ENCODE results near the gene DNER.

DNER gene

DNA sequence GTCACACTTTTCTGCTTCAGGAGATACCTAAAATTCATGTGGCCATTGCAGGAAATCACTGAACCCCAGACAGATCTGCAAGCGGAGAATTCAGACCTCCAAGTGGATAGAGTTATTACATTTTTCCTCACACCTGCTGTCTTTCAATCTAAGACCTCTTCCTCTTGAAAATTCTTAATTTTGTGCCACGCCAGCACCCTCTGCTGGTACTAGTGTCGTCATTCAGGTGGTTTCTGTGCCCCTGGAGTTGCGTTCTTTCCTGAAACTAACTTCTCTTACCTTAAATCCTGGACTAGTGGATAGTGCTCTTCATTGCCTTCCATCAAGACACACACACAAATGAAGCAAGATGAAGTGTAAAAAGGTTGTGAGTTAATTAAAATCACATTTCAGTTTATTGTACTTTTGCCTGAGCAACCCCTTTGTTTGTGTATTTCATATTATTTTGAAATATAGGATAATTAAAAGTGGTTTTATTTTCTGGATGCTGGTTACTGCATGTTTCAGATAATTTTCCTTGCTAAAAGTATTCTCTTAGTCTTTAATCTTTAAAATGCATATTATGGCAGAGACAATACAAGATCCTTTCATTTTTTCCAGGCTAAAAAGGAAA, 1.6 kb upstream of the DNER start:
- ChIA-PET CTCF (interaction anchor here (0.7 kb wide), 1 partner anchor 1732 kb away, joined by 3 read pairs; no protein-coding TSS in a partner anchor), POLR2A (ENCODE audit: low non-redundant PET) (no interaction called here)
- peak; percentile 43; the same call in 1 of the 2 replicates for TF ChIP-seq CTCF (conservative IDR thresholded peaks at IDR 0.05; ENCODE audit: low read depth)
- peak; percentile 47 for DNase-seq (ENCODE audit: low spot score)
- H3K27ac ChIP-seq: no peak overlapping the region

DNA sequence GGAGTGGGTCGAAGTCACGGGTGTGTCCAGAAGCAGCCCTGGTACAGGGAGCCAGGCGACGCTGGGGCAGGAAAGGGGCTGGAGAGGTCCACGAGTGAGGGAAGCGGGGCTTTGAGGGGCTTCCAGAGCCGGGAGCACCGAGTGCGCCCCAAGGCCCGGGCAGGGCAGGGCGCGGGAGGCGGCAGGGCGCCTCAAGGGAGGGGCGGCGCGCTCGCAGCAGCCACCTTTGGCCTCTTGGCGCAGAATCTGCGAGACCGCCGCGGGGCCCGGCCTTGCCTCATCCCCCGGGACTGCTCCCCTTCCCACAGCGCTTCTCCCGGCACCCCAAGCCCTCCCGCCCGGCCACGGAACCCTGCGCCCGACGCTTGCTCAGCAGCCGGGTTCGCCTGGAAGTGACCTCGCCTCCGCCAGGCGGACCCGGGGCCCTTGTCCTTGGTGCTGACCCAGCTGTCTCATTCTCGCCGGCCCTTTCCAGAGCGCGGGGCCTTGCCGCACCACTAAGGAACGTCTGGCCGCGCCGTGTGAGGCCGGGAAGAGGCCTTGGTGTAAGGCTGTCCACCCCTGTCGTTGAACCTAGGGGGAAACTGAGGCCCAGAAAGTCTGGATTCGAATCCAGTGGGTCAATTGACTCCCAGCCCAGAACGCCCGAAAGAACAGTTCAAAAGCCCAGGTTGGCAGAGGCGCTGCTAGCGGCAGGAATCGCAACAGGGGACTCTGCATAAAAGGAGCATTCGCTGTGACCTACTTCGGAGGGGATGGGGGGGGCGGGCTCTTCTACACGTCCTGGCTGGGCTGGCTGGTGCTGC, 584 bp upstream of the DNER start:
- no peak overlapping the region for H3K27ac ChIP-seq
- ChIA-PET POLR2A (ENCODE audit: low non-redundant PET) (no interaction called here), CTCF (interaction anchor here (0.5 to 0.7 kb wide), 4 partner anchors 267 to 1731 kb away, joined by 3 read pairs; no protein-coding TSS in a partner anchor)
- no peak for TF ChIP-seq CTCF (conservative IDR thresholded peaks at IDR 0.05; ENCODE audit: low read depth)
- DNase-seq (ENCODE audit: low spot score): peak; percentile 74

- CTCF ChIA-PET: interaction anchor here (0.5 kb wide), 1 partner anchor 275 kb away, joined by 5 read pairs; no protein-coding TSS in a partner anchor
Measured at GRCh38 chr2:229713371-229714079, 830 bp downstream of the DNER start.

GRCh38 chr2:229712136-229712535, 2.2 kb downstream of the DNER start:
- DNase-seq (ENCODE audit: low spot score): no peak
- H3K27ac ChIP-seq: no peak overlapping the region
- 0 out of 2 replicates have a peak, but pooled peaks have one; percentile 11 for TF ChIP-seq CTCF (conservative IDR thresholded peaks at IDR 0.05; ENCODE audit: low read depth)
- ChIA-PET CTCF (no interaction called here), POLR2A (ENCODE audit: low non-redundant PET) (no interaction called here)

More at GRCh38 chr2:229713371-229714079, 830 bp downstream of the DNER start:
- DNase-seq (ENCODE audit: low spot score): peak; percentile 26
- H3K27ac ChIP-seq: no peak overlapping the region
- 0 out of 2 replicates have a peak, but pooled peaks have one; percentile 9 for TF ChIP-seq CTCF (conservative IDR thresholded peaks at IDR 0.05; ENCODE audit: low read depth)
- POLR2A ChIA-PET (ENCODE audit: low non-redundant PET): no interaction called here

DNA sequence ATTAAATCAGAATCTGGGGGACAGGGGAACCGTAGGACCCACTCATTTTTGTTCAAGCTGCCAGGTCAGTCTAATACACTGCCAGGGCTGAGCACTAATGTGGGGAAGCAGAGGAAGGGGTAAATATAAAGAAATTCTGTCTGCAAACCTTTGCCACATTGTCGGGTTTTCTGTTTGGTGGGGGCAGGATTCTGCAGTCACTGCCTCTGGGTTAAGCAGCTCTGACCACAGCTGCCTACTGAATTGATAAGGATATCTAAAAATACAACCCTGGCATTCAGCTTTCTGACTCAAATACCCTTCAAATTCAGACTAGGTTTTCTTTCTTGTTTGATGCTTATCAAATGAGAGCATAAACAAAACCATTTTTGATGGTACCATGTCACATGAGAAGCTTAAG, 6.0 kb downstream of the DNER start:
- TF ChIP-seq CTCF (conservative IDR thresholded peaks at IDR 0.05; ENCODE audit: low read depth): no peak
- no peak for DNase-seq (ENCODE audit: low spot score)
- H3K27ac ChIP-seq: no peak overlapping the region
- POLR2A ChIA-PET (ENCODE audit: low non-redundant PET): no interaction called here
- CTCF ChIA-PET: interaction anchor here (0.6 kb wide), 1 partner anchor 727 kb away, joined by 5 read pairs; no protein-coding TSS in a partner anchor

Data from RWPE1 (cell line).